Neuronal stem cell (in vitro differentiated cells): Measurements from ENCODE around the gene CSN1S1. TPM values are rescaled to one million over a fixed set of nuclear protein-coding genes. Genes with fewer than 3 reads are reported as not detected.
A peak's percentile ranks its signal among the peaks of the same experiment; 100 is the strongest.

Experiments
- DNase-seq: peaks from one replicate; pipeline ENCODE4 v3.0.0-alpha.2; 2013; ENCODE audit warnings: low spot score
- H2AFZ ChIP-seq: one replicate; pipeline ENCODE4 v1.6.1; 2013; ENCODE audit warnings: mild to moderate bottlenecking, low read length, inconsistent platforms
- H2AK5ac ChIP-seq: 2 replicates; pipeline ENCODE4 v1.6.1; 2013; ENCODE audit warnings: low read depth, mild to moderate bottlenecking, inconsistent platforms, low read length, moderate library complexity, mixed read lengths
- H2BK120ac ChIP-seq: 2 replicates; pipeline ENCODE4 v1.6.1; 2013; ENCODE audit warnings: low read depth, mild to moderate bottlenecking, inconsistent platforms, low read length, moderate library complexity, mixed read lengths
- H2BK12ac ChIP-seq: one replicate; pipeline ENCODE4 v1.6.1; 2013; ENCODE audit warnings: low read length, inconsistent platforms
- H2BK15ac ChIP-seq: 2 replicates; pipeline ENCODE4 v1.6.1; 2013; ENCODE audit warnings: mild to moderate bottlenecking, low read length, inconsistent platforms, mixed read lengths
- H2BK5ac ChIP-seq: one replicate; pipeline ENCODE4 v1.6.1; 2013; ENCODE audit warnings: inconsistent platforms, mild to moderate bottlenecking, low read length, moderate library complexity
- H3K14ac ChIP-seq: one replicate; pipeline ENCODE4 v1.6.1; 2013; ENCODE audit warnings: low read length, inconsistent platforms
- H3K18ac ChIP-seq: 2 replicates; pipeline ENCODE4 v1.6.1; 2013; ENCODE audit warnings: low read length, inconsistent platforms
- H3K23ac ChIP-seq: 2 replicates; pipeline ENCODE4 v1.6.1; 2013; ENCODE audit warnings: low read depth, mild to moderate bottlenecking, mixed read lengths, low read length, inconsistent platforms; ENCODE audit not compliant: poor library complexity
- H3K27ac ChIP-seq: replicated peaks from 3 replicates; pipeline ENCODE4 v1.5.1; 2013; ENCODE audit warnings: low read length, inconsistent platforms
- H3K27me3 ChIP-seq, 3 experiments: 2 replicates each; pipeline ENCODE4 v1.6.1; 2013; ENCODE audit warnings: low read length in 3 of 3, mild to moderate bottlenecking in 2 of 3, inconsistent platforms in 1 of 3, low read depth in 1 of 3, mixed read lengths in 1 of 3, moderate library complexity in 1 of 3; ENCODE audit not compliant: control insufficient read depth in 3 of 3, insufficient read depth in 3 of 3
- H3K36me3 ChIP-seq, 2 donors: replicated peaks in 1 of 2; 2 replicates each; pipeline ENCODE4 v1.6.1; 2013; ENCODE audit warnings: low read length in 2 of 2; ENCODE audit not compliant: control insufficient read depth in 2 of 2, insufficient read depth in 2 of 2
- H3K4ac ChIP-seq: 2 replicates; pipeline ENCODE4 v1.6.1; 2013; ENCODE audit warnings: inconsistent platforms, mild to moderate bottlenecking, low read length, moderate library complexity
- H3K4me1 ChIP-seq, 2 donors: 1 replicate in 1 of 2; 2 replicates in 1 of 2; pipeline ENCODE4 v1.6.1; 2013; ENCODE audit warnings: low read length in 2 of 2, low read depth in 1 of 2; ENCODE audit not compliant: control insufficient read depth in 2 of 2, insufficient read depth in 1 of 2
- H3K4me2 ChIP-seq: one replicate; pipeline ENCODE4 v1.6.1; 2013; ENCODE audit warnings: mild to moderate bottlenecking, low read length, inconsistent platforms; ENCODE audit not compliant: insufficient read depth, poor library complexity, severe bottlenecking
- H3K4me3 ChIP-seq, 2 donors: 2 replicates each; pipeline ENCODE4 v1.5.1; 2013; ENCODE audit warnings: low read length in 2 of 2, mild to moderate bottlenecking in 2 of 2, inconsistent platforms in 1 of 2, moderate library complexity in 1 of 2
- H3K79me1 ChIP-seq: one replicate; pipeline ENCODE4 v1.6.1; 2013; ENCODE audit warnings: low read depth, mild to moderate bottlenecking, inconsistent platforms, low read length, moderate library complexity
- H3K9ac ChIP-seq: one replicate; pipeline ENCODE4 v1.6.1; 2013; ENCODE audit warnings: mild to moderate bottlenecking, low read depth, low read length, inconsistent platforms; ENCODE audit not compliant: poor library complexity
- H3K9me3 ChIP-seq, 2 donors: replicated peaks in 1 of 2; 2 replicates each; pipeline versions ENCODE3 to v1.6.1; 2013; ENCODE audit warnings: low read length in 2 of 2, mild to moderate bottlenecking in 2 of 2, inconsistent platforms in 1 of 2, low read depth in 1 of 2, mixed read lengths in 1 of 2, moderate library complexity in 1 of 2; ENCODE audit not compliant: control insufficient read depth in 2 of 2, insufficient read depth in 1 of 2
- H4K8ac ChIP-seq: one replicate; pipeline ENCODE4 v1.6.1; 2013; ENCODE audit warnings: low read depth, mild to moderate bottlenecking, inconsistent platforms, low read length, moderate library complexity
- H4K91ac ChIP-seq: one replicate; pipeline ENCODE4 v1.6.1; 2013; ENCODE audit warnings: low read length, low read depth, mild to moderate bottlenecking, inconsistent platforms; ENCODE audit not compliant: poor library complexity
- WGBS, 2 donors: extraction: QIAGEN DNeasy Blood & Tissue Kit; methylation state at CpG; one replicate each; pipeline ENCODE4 v1.1.7; 2013; ENCODE audit warnings: missing lambda C conversion rate in 2 of 2, mixed read lengths in 1 of 2; ENCODE audit not compliant: insufficient read length in 2 of 2, insufficient replicate concordance in 1 of 2; ENCODE audit errors: extremely low coverage in 2 of 2; 5-methylcytosine and 5-hydroxymethylcytosine counted together
- polyA plus RNA-seq, 2 experiments: library from polyadenylated mRNA; stranded (reverse); fragments of 200-250 nt; gene quantifications; one replicate each; pipeline ENCODE4 v1.2.3, GENCODE V29; 2013

Gene CSN1S1, protein sequence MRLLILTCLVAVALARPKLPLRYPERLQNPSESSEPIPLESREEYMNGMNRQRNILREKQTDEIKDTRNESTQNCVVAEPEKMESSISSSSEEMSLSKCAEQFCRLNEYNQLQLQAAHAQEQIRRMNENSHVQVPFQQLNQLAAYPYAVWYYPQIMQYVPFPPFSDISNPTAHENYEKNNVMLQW
- not detected for polyA plus RNA-seq (2013, experiment 1 of 2)
- not detected for polyA plus RNA-seq (2013, experiment 2 of 2)

- Histone ChIP-seq H2AK5ac (no peak within 1 kb of the TSS), H3K79me1 (no peaks in the 10 kb centered on the region), H3K18ac (no peak within 1 kb of the TSS), H3K14ac (no peak within 1 kb of the TSS), H4K8ac (no peak within 1 kb of the TSS), H2BK5ac (no peak within 1 kb of the TSS), H3K9ac (no peak within 1 kb of the TSS), H3K4me1 (no peaks in the 10 kb centered on the region), H3K9me3 (no peaks in the 10 kb centered on the region), H2BK15ac (no peak within 1 kb of the TSS), H3K4me3 (no peak within 1 kb of the TSS), H2AFZ (no peak within 1 kb of the TSS), H3K27ac (no peak within 1 kb of the TSS), H3K4me2 (no peak within 1 kb of the TSS), H3K27me3 (no peaks in the 10 kb centered on the region), H2BK12ac (no peak within 1 kb of the TSS), H3K36me3 (no peaks in the 10 kb centered on the region), H3K4ac (no peak within 1 kb of the TSS), H2BK120ac (no peak within 1 kb of the TSS), H3K23ac (no peak within 1 kb of the TSS), H4K91ac (no peak within 1 kb of the TSS)
- WGBS, 2 donors: no CpG with 5 or more reads among the region's 3 CpGs
- DNase-seq: no peak
Observed at GRCh38 chr4:69930768-69931167, at the start of gene CSN1S1. Gene CSN1S1, plus strand, starts transcription at chr4:69931068. Its CDS starts 1,488 bp downstream, at chr4:69932556.

GRCh38 chr4:69881173-69881773 is 49.6 kb upstream of the CSN1S1 start:
- Histone ChIP-seq H2BK12ac (no peak overlapping the region), H3K18ac (no peak overlapping the region), H4K8ac (no peak overlapping the region), H2AK5ac (no peak overlapping the region), H3K4ac (no peak overlapping the region), H3K4me1 (no peaks in the 10 kb centered on the region), H3K9ac (no peak overlapping the region), H4K91ac (no peak overlapping the region), H2BK120ac (no peak overlapping the region), H3K4me3 (no peak overlapping the region), H3K23ac (no peak overlapping the region), H2BK5ac (no peak overlapping the region), H3K36me3 (no peaks in the 10 kb centered on the region), H3K4me2 (no peak overlapping the region), H2BK15ac (no peak overlapping the region), H3K27ac (no peak overlapping the region), H3K79me1 (no peaks in the 10 kb centered on the region), H3K27me3 (no peaks in the 10 kb centered on the region), H2AFZ (no peak overlapping the region), H3K9me3 (peaks cover 0 to 3% of the 10 kb centered on the region in 2 donors), H3K14ac (no peak overlapping the region)
- DNase-seq: peak; percentile 6

GRCh38 chr4:69882150-69882549 is 48.7 kb upstream of the CSN1S1 start:
- H2BK120ac ChIP-seq: no peak overlapping the region
- no peak overlapping the region for H2BK5ac ChIP-seq
- no peak overlapping the region for H2AFZ ChIP-seq
- no peak overlapping the region for H3K14ac ChIP-seq
- no peaks in the 10 kb centered on the region for H3K36me3 ChIP-seq
- H3K4ac ChIP-seq: no peak overlapping the region
- H3K4me2 ChIP-seq: no peak overlapping the region
- H3K9me3 ChIP-seq: peaks cover 0 to 3% of the 10 kb centered on the region in 2 donors
- no peaks in the 10 kb centered on the region for H3K79me1 ChIP-seq
- H2AK5ac ChIP-seq: no peak overlapping the region
- no peak overlapping the region for H2BK15ac ChIP-seq
- H3K27me3 ChIP-seq: no peaks in the 10 kb centered on the region
- H3K18ac ChIP-seq: no peak overlapping the region
- H3K9ac ChIP-seq: no peak overlapping the region
- no peak overlapping the region for H2BK12ac ChIP-seq
- H3K27ac ChIP-seq: no peak overlapping the region
- no peak overlapping the region for H4K91ac ChIP-seq
- no peak for DNase-seq
- no peak overlapping the region for H3K4me3 ChIP-seq
- H3K4me1 ChIP-seq: no peaks in the 10 kb centered on the region
- H4K8ac ChIP-seq: no peak overlapping the region
- no peak overlapping the region for H3K23ac ChIP-seq

- H2BK120ac ChIP-seq: no peak overlapping the region
- no peak overlapping the region for H3K4me2 ChIP-seq
- H3K27me3 ChIP-seq: no peaks in the 10 kb centered on the region
- H2BK5ac ChIP-seq: no peak overlapping the region
- H3K79me1 ChIP-seq: no peaks in the 10 kb centered on the region
- H3K36me3 ChIP-seq: no peaks in the 10 kb centered on the region
- no peak overlapping the region for H3K4ac ChIP-seq
- H3K23ac ChIP-seq: no peak overlapping the region
- H3K9ac ChIP-seq: no peak overlapping the region
- no peak overlapping the region for H3K18ac ChIP-seq
- H2AFZ ChIP-seq: no peak overlapping the region
- no peak overlapping the region for H3K4me3 ChIP-seq
- H4K8ac ChIP-seq: no peak overlapping the region
- no peak overlapping the region for H2BK15ac ChIP-seq
- DNase-seq: no peak
- H2BK12ac ChIP-seq: no peak overlapping the region
- H3K4me1 ChIP-seq: no peaks in the 10 kb centered on the region
- no peak overlapping the region for H3K27ac ChIP-seq
- H3K14ac ChIP-seq: no peak overlapping the region
- no peak overlapping the region for H4K91ac ChIP-seq
- no peak overlapping the region for H2AK5ac ChIP-seq
- peaks cover 0 to 1% of the 10 kb centered on the region in 2 donors for H3K9me3 ChIP-seq
Observed at GRCh38 chr4:69888336-69888735, 42.5 kb upstream of the CSN1S1 start.
